ENCODE data around the gene TWF1. TPM values are rescaled to one million over a fixed set of nuclear protein-coding genes. Genes with fewer than 3 reads are reported as not detected.

TWF1 gene
- total RNA-seq, 4 donors from 2014 or later: 66.5 to 116 (median 77.5) TPM

DNA sequence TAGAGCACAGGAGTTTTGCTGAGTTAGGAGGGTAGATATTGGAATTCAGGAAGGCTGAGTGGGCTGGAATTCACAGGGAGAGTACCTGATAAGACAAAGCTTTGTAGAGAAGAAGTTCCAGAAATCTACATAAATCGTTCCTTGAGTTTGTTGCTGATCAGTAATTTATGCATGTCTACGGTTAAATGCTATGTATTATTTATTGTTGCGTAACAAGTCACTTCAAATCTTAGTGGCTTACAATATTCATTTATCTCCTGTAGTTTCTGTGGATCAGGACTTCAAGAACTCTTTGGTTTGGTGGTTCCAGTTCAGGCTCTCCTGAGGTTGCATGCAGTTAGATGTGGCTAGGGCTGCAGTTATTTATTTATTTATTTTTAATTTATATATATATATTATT lies 55.3 kb downstream of the TWF1 start:
- TF ChIP-seq, protein P1, sequence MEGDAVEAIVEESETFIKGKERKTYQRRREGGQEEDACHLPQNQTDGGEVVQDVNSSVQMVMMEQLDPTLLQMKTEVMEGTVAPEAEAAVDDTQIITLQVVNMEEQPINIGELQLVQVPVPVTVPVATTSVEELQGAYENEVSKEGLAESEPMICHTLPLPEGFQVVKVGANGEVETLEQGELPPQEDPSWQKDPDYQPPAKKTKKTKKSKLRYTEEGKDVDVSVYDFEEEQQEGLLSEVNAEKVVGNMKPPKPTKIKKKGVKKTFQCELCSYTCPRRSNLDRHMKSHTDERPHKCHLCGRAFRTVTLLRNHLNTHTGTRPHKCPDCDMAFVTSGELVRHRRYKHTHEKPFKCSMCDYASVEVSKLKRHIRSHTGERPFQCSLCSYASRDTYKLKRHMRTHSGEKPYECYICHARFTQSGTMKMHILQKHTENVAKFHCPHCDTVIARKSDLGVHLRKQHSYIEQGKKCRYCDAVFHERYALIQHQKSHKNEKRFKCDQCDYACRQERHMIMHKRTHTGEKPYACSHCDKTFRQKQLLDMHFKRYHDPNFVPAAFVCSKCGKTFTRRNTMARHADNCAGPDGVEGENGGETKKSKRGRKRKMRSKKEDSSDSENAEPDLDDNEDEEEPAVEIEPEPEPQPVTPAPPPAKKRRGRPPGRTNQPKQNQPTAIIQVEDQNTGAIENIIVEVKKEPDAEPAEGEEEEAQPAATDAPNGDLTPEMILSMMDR (IDR thresholded peaks at IDR 0.05; ENCODE audit: low read depth): no peak

DNA sequence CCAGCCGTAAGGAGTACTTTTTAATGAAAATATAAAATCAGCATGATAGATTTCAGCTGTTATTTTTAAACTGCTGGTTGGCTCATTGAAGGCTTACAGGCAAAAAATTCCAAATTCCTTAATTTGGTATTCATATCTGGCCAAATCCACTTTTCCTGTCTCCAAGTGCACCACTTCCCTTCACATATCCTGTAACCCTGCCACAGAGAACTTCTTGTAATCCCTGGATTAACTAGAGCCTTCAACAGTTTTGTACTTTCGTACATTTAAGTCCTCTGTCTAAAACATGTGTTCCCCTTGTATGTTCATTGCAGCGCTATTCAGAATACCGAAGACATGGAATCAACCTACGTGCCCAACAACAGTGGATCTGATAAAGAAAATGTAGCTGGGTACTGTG lies 57.1 kb downstream of the TWF1 start:
- TF ChIP-seq, protein P1 (IDR thresholded peaks at IDR 0.05; ENCODE audit: low read depth): no peak

DNA sequence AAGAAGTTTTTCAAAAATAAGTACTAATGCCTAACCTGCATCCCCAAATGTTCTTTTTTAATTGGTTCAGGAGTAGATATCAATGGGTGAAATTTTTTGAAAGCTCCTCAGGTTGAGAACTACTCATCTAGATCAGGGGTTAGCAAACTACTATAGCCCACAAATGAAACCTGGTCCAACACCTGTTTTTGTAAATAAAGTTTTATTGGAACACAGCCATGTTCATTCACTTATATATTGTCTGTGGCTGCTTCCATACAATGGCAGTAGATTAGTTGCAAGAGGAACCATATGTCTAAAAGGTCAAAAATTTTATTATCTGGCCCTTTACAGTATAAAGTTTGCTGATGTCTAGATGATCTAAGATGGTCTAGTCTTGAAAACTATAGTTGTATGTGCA lies 61.3 kb downstream of the TWF1 start:
- TF ChIP-seq, protein P1 (IDR thresholded peaks at IDR 0.05; ENCODE audit: low read depth): no peak

Other genes starting within 250 kb of the TWF1 start
- 10 to 100 TPM in 3 of 4 donors, 1 to 10 TPM in 1; 7.9 to 13.0 (median 11.7) TPM for gene PUS7L, start 47.5 kb downstream of the TWF1 start, total RNA-seq
- 10 to 100 TPM; 32.8 to 57.3 (median 44.0) TPM for gene IRAK4, start 47.4 kb downstream of the TWF1 start, total RNA-seq
- 1 to 10 TPM; 3.8 to 9.1 (median 7.6) TPM for gene TMEM117, start 29.8 kb upstream of the TWF1 start, total RNA-seq

Measured in subcutaneous adipose tissue (tissue), 4 donors.